GM19455 (cell line): Measurements from ENCODE around the gene BNC2.

ENCODE experiments used
- ATAC-seq: cut with Tn5 transposase; IDR thresholded peaks from one replicate; pipeline ENCODE4 v1.9.1; 2021; ENCODE audit not compliant: unreplicated experiment

BNC2 gene

GRCh38 chr9:16718296-16718695 lies 152.2 kb downstream of the BNC2 start:
- ATAC-seq = no peak

GRCh38 chr9:16716601-16717000 lies 153.9 kb downstream of the BNC2 start:
- ATAC-seq = no peak

- ATAC-seq = no peak
Measured at GRCh38 chr9:16715404-16715803, 155.1 kb downstream of the BNC2 start.

GRCh38 chr9:16712787-16713186 lies 157.7 kb downstream of the BNC2 start:
- no peak for ATAC-seq

- ATAC-seq = no peak
Measured at GRCh38 chr9:16710888-16711287, 159.6 kb downstream of the BNC2 start.

GRCh38 chr9:16709924-16710323 lies 160.5 kb downstream of the BNC2 start:
- no peak for ATAC-seq

- no peak for ATAC-seq
Measured at GRCh38 chr9:16708656-16709435, 161.6 kb downstream of the BNC2 start.

GRCh38 chr9:16705111-16705604 lies 165.3 kb downstream of the BNC2 start:
- no peak for ATAC-seq

GRCh38 chr9:16704116-16705110 lies 166.1 kb downstream of the BNC2 start:
- ATAC-seq = no peak

GRCh38 chr9:16701347-16701746 lies 169.1 kb downstream of the BNC2 start:
- ATAC-seq = no peak

- no peak for ATAC-seq
Measured at GRCh38 chr9:16693616-16694015, 176.9 kb downstream of the BNC2 start.

GRCh38 chr9:16690628-16691027 lies 179.8 kb downstream of the BNC2 start:
- no peak for ATAC-seq

- ATAC-seq = no peak
Measured at GRCh38 chr9:16690205-16690604, 180.3 kb downstream of the BNC2 start.

- ATAC-seq = no peak
Measured at GRCh38 chr9:16689351-16689938, 181.0 kb downstream of the BNC2 start.

GRCh38 chr9:16688814-16689213 lies 181.7 kb downstream of the BNC2 start:
- no peak for ATAC-seq

GRCh38 chr9:16687678-16688369 lies 182.6 kb downstream of the BNC2 start:
- no peak for ATAC-seq

- no peak for ATAC-seq
Measured at GRCh38 chr9:16683326-16683725, 187.1 kb downstream of the BNC2 start.

- no peak for ATAC-seq
Measured at GRCh38 chr9:16682273-16682672, 188.2 kb downstream of the BNC2 start.

- no peak for ATAC-seq
Measured at GRCh38 chr9:16681652-16681987, 188.8 kb downstream of the BNC2 start.

GRCh38 chr9:16680975-16681651 lies 189.4 kb downstream of the BNC2 start:
- ATAC-seq = no peak
